Measurements from ENCODE around the gene DNMT3A.
A peak's percentile ranks its signal among the peaks of the same experiment; 100 is the strongest.

Gene DNMT3A

GRCh38 chr2:25326326-25327013 is 15.3 kb downstream of the DNMT3A start:
- DNase-seq (ENCODE audit: low read depth in 2 of 2), result no peak

GRCh38 chr2:25324905-25325592 is 16.7 kb downstream of the DNMT3A start:
- DNase-seq (ENCODE audit: low read depth in 2 of 2), result no peak

GRCh38 chr2:25324251-25324650 is 17.5 kb downstream of the DNMT3A start:
- no peak for DNase-seq (ENCODE audit: low read depth in 2 of 2)

- DNase-seq (ENCODE audit: low read depth in 2 of 2), result no peak
These were observed 18.0 kb downstream of the DNMT3A start for GRCh38 chr2:25323610-25324189.

DNA sequence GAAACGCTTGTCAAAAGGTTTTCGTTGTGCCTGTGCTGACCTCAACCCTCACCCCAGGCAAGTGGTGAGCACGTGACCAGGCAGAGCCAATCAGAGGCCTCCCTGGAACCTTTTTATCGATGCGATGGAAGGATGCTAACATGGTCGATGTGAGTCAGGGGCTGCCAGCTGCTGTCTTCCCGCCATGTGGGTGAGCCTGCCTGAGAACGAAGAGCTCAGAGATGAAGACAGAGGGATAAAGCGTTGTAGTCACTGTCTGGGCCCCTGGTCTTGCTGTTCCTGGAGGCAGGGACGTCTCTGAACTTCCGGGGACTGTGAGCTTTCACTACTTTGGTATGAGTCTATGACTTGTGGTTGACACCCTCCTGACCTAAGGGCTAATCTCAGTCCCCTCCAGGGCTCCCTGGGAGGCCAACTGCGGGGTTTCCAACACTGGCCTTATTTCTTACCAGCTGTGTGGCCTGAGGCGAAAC is 18.6 kb downstream of the DNMT3A start:
- peak in 1 of 2 donors; percentile 46 for DNase-seq (ENCODE audit: low read depth in 2 of 2)

DNA sequence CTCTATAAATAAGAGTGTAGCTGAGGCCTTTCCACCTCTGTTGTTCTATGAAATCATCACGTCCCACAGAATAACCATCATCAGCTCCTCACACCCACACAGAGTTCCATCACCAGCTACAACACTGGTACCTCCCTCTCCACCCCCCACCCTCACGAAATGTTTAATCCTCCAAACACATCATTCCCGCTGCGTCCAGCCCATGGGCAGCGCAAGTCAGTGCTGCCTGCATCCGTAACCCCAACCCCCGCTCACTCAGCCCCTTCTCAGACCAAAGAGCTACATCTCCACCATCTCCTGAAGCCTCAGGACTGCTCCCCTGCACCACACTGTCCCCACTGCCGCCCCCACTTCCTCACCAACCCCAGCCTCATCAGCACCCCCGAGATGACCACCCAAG is 19.4 kb downstream of the DNMT3A start:
- DNase-seq (ENCODE audit: low read depth in 2 of 2), result no peak

DNA sequence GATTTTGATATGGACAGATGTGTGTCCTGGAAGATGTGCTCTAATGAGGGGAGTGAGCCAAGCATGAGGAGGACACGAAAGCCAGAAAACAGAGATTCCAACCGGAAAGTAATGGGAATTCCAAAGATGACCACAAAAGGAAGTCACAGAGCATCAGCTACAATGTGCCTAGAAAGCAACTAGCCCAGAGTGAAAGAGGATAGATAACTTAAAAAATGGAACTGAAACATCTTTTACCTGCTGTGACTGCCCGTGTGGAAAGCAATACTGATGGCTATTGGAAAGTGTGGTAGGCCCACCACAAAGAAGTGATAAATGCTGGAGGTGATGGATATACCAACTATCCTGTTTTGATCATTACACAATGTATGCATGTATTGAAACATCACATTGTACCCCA is 21.6 kb downstream of the DNMT3A start:
- DNase-seq (ENCODE audit: low read depth in 2 of 2), result no peak

DNA sequence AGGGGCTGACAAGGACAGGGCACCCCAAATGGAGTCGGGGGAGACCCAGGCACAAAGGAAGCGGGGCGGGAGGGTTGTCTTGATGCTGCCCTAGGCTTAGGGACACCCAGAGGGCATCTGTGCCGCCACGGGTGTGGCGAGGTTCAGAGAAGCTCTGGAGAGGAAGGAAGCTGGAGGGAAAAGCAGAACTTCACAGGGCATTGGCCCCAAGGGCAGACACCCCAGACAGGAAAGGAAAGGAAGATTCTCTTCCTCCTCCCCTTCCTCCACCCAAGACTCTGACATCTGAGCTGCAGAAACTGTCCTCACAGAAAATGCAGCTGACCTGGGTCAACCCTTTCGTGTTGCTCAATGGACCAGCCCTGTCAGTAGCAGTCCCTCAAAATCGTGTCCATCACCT is 25.6 kb downstream of the DNMT3A start:
- no peak for DNase-seq (ENCODE audit: low read depth in 2 of 2)

GRCh38 chr2:25315316-25315680 is 26.4 kb downstream of the DNMT3A start:
- no peak for DNase-seq (ENCODE audit: low read depth in 2 of 2)

DNA sequence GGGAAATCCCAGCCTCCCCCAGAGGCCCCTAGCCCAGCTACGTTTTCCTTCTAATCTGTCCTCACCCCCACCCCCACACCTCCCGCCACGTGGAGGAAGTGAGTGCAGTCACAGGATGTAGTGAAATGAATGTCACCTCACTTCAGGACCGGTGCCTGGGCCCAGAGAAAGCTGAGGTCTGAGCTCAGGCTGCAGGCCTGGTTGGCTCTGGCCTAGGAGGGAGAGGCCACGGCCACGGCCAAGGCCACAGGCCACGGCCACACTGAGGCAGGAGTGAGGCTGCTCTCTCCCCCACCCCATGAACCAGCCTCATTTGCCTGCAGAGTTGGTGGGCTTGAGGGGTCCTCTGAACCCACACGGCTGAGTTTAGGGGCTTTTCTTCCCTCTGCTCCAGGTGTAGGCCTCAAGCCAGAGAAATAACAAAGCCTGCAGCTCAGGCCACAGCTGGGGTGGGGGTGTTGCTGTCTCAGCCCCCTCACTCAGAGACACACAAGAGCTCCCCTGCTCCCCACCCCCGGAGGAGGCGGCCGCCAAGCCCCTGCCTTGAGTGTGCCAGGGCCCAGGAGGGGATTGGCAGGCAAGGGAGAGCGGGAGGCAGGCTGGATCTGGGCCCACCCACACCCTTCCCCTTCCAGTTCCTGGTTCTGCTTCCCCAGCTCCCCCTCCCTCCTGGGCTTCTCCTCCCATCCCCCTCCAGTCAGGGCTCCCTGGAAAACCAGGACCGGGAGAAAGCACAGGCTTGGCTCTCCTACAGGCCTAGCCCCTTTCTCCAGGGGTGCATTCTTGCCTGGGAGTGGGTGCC is 27.0 kb downstream of the DNMT3A start:
- peak; percentile 84 to 94 for DNase-seq (ENCODE audit: low read depth in 2 of 2)

DNA sequence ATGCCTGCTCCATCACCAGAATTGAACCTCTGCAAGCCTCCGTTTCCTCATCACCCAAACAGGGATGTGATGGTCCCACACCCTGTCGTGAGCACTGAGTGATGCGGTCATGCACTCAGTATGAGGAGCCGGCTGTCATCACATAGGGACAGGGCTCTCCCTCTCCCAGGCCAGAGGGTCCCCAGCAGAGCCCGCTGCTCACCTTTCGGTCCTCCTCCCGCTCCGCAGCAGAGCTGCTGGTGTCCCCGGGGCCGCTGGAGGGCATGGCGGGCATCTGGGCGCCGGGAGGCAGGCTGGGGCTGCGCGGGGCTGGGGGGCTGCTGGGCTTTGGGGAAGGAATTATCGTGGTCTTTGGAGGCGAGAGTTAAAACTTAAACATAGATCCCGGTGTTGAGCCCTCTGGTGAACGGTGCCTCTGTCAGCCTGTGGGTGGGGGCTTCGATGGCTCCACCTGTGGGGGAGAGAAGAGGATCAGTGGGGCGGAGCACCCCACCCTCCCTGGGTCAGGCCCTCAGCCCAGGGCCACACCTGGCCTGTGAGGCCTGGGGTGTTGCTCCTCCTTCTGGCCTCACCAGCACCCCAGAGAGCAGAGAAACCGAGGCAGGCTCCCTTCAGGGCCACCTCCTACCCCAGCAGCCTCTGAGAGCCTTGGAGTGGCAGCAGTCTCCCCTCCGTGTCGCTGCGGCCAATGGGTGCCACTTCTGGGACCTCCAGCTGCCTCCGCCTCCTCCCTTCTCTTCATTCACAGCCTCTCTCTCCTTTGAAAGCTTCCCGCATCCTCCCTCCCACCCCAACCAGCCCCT is 27.8 kb downstream of the DNMT3A start:
- no peak for DNase-seq (ENCODE audit: low read depth in 2 of 2)

DNA sequence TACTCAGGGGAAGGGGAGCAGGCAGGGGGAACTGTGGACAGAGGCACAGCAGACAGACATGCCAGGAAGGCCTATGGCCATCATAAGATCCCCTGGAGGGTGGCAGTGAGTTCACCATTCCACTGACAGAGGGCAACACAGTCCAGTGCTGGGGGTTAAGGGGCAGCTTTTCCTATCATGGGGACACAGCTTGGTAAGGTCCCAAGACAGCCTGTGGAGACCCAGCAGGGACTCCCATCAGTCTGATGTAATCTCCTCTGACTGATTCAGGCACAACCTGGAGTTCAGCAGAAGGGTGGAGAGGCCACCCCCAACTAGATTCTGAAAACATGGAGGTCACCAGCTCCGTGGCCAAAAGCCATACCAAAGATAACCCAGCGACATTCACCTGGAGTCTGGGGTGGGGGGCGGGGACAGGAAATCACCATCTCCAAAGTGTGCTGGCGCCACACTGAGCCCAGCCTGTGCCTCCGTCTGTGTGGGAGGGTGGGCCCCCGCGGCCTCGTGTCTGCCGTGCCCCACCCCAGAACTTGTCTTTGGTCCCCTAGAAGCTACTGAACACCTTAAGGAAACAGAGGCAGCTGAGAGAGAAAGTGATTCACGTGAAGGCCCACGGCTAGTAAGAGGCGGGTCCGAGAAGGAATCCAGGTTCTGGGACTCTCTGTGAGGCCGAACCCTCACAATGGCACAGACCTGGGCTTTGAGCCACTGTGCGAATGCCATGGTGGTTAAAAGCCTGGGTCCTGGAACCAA is 28.6 kb downstream of the DNMT3A start:
- no peak for DNase-seq (ENCODE audit: low read depth in 2 of 2)

GRCh38 chr2:25311865-25312575 is 29.7 kb downstream of the DNMT3A start:
- no peak for DNase-seq (ENCODE audit: low read depth in 2 of 2)

- no peak for DNase-seq (ENCODE audit: low read depth in 2 of 2)
These were observed 30.5 kb downstream of the DNMT3A start for GRCh38 chr2:25310965-25311864.

- DNase-seq (ENCODE audit: low read depth in 2 of 2), result no peak
These were observed 31.1 kb downstream of the DNMT3A start for GRCh38 chr2:25310709-25310964.

- peak; percentile 56 to 57 for DNase-seq (ENCODE audit: low read depth in 2 of 2)
These were observed 32.3 kb downstream of the DNMT3A start for GRCh38 chr2:25309402-25309801.

- DNase-seq (ENCODE audit: low read depth in 2 of 2), result no peak
These were observed 33.1 kb downstream of the DNMT3A start for GRCh38 chr2:25308599-25308998.

DNA sequence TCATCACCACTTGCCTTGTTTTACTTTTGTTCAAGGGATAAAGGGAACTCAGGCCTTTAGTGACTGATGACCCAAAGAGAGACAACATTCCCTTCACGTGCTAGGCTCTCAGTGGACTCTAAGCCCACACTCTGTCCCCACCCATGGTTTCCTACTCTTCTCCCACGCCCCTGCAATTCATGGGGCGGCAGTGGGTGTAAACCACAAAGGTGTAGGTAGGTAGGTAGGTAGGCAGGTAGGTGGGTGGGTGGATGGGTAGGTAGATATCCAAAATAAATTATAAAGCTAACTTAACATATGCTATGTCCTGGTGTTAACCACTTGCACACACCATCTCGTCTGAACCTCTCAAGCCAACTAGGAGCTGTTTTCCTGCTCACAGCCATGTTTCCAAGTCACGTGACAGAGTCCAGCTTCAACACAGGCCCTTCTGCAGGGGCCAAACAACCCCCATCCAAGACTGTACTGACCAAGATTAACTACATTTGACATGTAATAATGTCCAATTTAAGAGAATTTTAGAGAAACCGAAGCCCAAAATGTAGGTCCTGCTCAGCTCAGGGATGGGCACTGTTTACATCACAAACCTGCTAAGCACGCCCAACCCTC is 33.7 kb downstream of the DNMT3A start:
- DNase-seq (ENCODE audit: low read depth in 2 of 2), result no peak

Data from activated CD4-positive, alpha-beta T cell treated with anti-CD3 and anti-CD28 coated beads for 24 hours (primary cell).